HepG2 (cell line): ENCODE results near the gene NECAB2. TPM values are rescaled to one million over a fixed set of nuclear protein-coding genes. Genes with fewer than 3 reads are reported as not detected.

Experiments used
- ATAC-seq: fragments of 200-7000 bp; cut with Tn5 transposase; 3 replicates; pipeline ENCODE4 v1.9.1; 2020; ENCODE audit warnings: mild to moderate bottlenecking, moderate library complexity
- BruUV-seq: library from RNA; stranded (reverse); fragments of 400-500 nt; replicated peaks from 2 replicates; lab custom pipeline; 2021; lab: Mats Ljungman, UMichigan
- CTCF ChIA-PET: fragments of 300-600 bp; formaldehyde crosslinking; extraction: SDS; loops from one replicate; lab custom pipeline; 2021; ENCODE audit warnings: low total read pairs, inconsistent platforms, low intra/inter-chr PET ratio; lab: Yijun Ruan, JAX
- POLR2A ChIA-PET: fragments of 350-600 bp; sonication (Branson Sonifier 250); formaldehyde crosslinking; loops from one replicate; lab custom pipeline; 2020; ENCODE audit warnings: antibody characterized with exemption, inconsistent platforms; lab: Yijun Ruan, JAX
- DNase-seq: peaks from one replicate; pipeline ENCODE4 v3.0.0-alpha.2; 2015; ENCODE audit warnings: low spot score
- FAIRE-seq: peaks from 3 replicates; lab custom pipeline; 2011; peaks lifted over from hg19 to GRCh38; lab: Jason Lieb, UNC
- H2AFZ ChIP-seq: one replicate; pipeline ENCODE4 v1.6.1; 2011; ENCODE audit warnings: low read length, inconsistent platforms
- H3K27ac ChIP-seq: fragments of 300-600 bp; 3 replicates; pipeline ENCODE4 v1.8.0; 2011; ENCODE audit warnings: mixed run types, mild to moderate bottlenecking, mixed read lengths, low read length, inconsistent platforms; ENCODE audit not compliant: insufficient read depth; ENCODE audit errors: extremely low read length
- H3K27me3 ChIP-seq, 2 experiments: fragments of 200-600 bp in 1 of 2; 2 replicates in 1 of 2; 3 replicates in 1 of 2; pipeline versions ENCODE4 v1.6.0 to v1.8.0; 2011; ENCODE audit warnings: low read length in 2 of 2, mild to moderate bottlenecking in 2 of 2, moderate library complexity in 2 of 2, inconsistent platforms in 1 of 2; ENCODE audit not compliant: insufficient read depth in 2 of 2, control insufficient read depth in 1 of 2
- H3K36me3 ChIP-seq, 2 experiments: fragments of 200-600 bp in 1 of 2; replicated peaks in 1 of 2; 2 replicates in 1 of 2; 3 replicates in 1 of 2; pipeline versions ENCODE4 v1.5.1 to v1.8.0; 2011; ENCODE audit warnings: low read length in 2 of 2, inconsistent platforms in 1 of 2; ENCODE audit not compliant: insufficient read depth in 2 of 2, control insufficient read depth in 1 of 2
- H3K4me1 ChIP-seq: 2 replicates; pipeline ENCODE4 v1.5.1; 2012; ENCODE audit warnings: low read length, inconsistent platforms; ENCODE audit not compliant: insufficient read depth
- H3K4me2 ChIP-seq: 2 replicates; pipeline ENCODE4 v1.6.0; 2011; ENCODE audit warnings: low read depth, low read length, inconsistent platforms
- H3K4me3 ChIP-seq, 3 experiments: fragments of 200-600 bp in 1 of 3; sonication (generic), shearing (Covaris generic) in 1 of 3; replicated peaks in 1 of 3; 2 replicates each; pipeline ENCODE4 v1.5.1; 2011 to 2016; ENCODE audit warnings: low read length in 3 of 3, inconsistent platforms in 2 of 3, low read depth in 2 of 3, mild to moderate bottlenecking in 2 of 3, control low read depth in 1 of 3, mixed read lengths in 1 of 3; ENCODE audit not compliant: insufficient read depth in 1 of 3
- H3K79me2 ChIP-seq: one replicate; pipeline ENCODE4 v1.6.1; 2011; ENCODE audit warnings: low read length, inconsistent platforms; ENCODE audit not compliant: insufficient read depth
- H3K9ac ChIP-seq: 2 replicates; pipeline ENCODE4 v1.6.0; 2011; ENCODE audit warnings: mild to moderate bottlenecking, low read depth, low read length, inconsistent platforms; ENCODE audit not compliant: insufficient read depth
- H3K9me3 ChIP-seq: 2 replicates; pipeline ENCODE4 v1.5.1; 2012; ENCODE audit warnings: mild to moderate bottlenecking, low read length
- H4K20me1 ChIP-seq: 2 replicates; pipeline ENCODE4 v1.6.0; 2011; ENCODE audit warnings: inconsistent platforms, mild to moderate bottlenecking, low read length, moderate library complexity; ENCODE audit not compliant: insufficient read depth
- ASH2L ChIP-seq: fragments of 300-600, 200-600 bp; sonication (generic); IDR thresholded peaks from 2 replicates; pipeline ENCODE4 v1.7.0; 2017; ENCODE audit warnings: low read depth, mild to moderate bottlenecking, moderate library complexity, mixed read lengths, low read length; ENCODE audit not compliant: insufficient read length
- SMARCC2 ChIP-seq: fragments of 450-650 bp; IDR thresholded peaks from 2 replicates; pipeline ENCODE4 v1.6.1; 2017; ENCODE audit warnings: antibody characterized with exemption, mild to moderate bottlenecking
- TCF7L2 ChIP-seq: IDR thresholded peaks from 2 replicates; pipeline ENCODE4 v1.6.1; 2011; ENCODE audit warnings: mild to moderate bottlenecking, low read depth, low read length, moderate library complexity
- WGBS: methylation state at CpG from one replicate; pipeline ENCODE4 v1.1.6; 2017; ENCODE audit warnings: low lambda C conversion rate; 5-methylcytosine and 5-hydroxymethylcytosine counted together
- in situ Hi-C: cut with HindIII; loops from 2 replicates; pipeline ENCODE4 v1.10.0; 2017; ENCODE audit warnings: low pct_unique_long_range_greater_than_20kb; ENCODE audit not compliant: extremely low pct_ligation_motif_present
- intact Hi-C: fragments of 100-400 bp; cut with micrococcal nuclease; formaldehyde crosslinking; loops from one replicate; pipeline ENCODE4 v1.10.0; 2022; ENCODE audit not compliant: unreplicated experiment
- polyA plus RNA-seq, 8 experiments: library from polyadenylated mRNA; depleted of rRNA in 3 of 8; stranded (reverse) in 7 of 8; unstranded in 1 of 8; fragments of >200 nt; fragmentation: Illumina TruSeq in 4 of 8; extraction: Trizol in 4 of 8; gene quantifications; 2 replicates each; pipeline versions ENCODE4 v1.2.1 to v1.2.3, GENCODE V29; 2011 to 2016; ENCODE audit warnings: low read depth in 4 of 8, missing spikeins in 1 of 8, mixed read lengths in 1 of 8; ENCODE audit not compliant: insufficient read depth in 1 of 8
- total RNA-seq, 5 experiments: library from RNA; depleted of rRNA; stranded (reverse); fragments of >200 nt; fragmentation: Illumina TruSeq; extraction: Trizol; gene quantifications; 2 replicates each; pipeline ENCODE4 v1.2.3, GENCODE V29; 2016; ENCODE audit warnings: low read depth in 1 of 5
- TF ChIP-seq, protein P1 (sequence below): sonication (generic); formaldehyde crosslinking; IDR thresholded peaks from 2 replicates; pipeline ENCODE4 v1.4.0; 2020; ENCODE audit warnings: missing genetic modification reagents
- TF ChIP-seq, protein P2 (sequence below): sonication (generic); formaldehyde crosslinking; IDR thresholded peaks from 2 replicates; pipeline ENCODE4 v1.4.0; 2020; ENCODE audit warnings: missing genetic modification reagents

The NECAB2 gene
- total and polyA plus RNA-seq, 2 of the 13 experiments (the other 11 are each of a cell fraction or from before 2014, with no cell fraction given), result 0.21 to 0.49 TPM

DNA sequence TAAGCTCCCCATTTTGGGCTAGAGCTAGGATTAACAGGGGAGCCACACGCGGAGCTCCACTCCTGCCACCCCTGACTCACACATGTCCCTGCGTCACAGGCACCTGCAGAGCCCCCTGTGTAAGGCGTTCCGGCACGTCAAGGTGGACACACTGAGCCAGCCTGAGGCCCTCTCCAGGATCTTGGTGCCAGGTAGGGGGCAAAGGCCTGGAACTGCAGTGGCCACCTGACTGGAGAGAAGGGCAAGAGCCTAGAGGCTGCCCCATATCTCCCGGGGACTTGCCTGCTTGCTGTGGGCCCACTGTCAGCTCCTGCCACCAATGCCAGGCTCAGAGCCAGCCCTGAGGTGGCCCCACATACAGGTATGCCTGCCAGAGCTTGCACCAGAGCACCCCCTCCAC is 33.7 kb downstream of the NECAB2 start:
- TF ChIP-seq, protein P1, sequence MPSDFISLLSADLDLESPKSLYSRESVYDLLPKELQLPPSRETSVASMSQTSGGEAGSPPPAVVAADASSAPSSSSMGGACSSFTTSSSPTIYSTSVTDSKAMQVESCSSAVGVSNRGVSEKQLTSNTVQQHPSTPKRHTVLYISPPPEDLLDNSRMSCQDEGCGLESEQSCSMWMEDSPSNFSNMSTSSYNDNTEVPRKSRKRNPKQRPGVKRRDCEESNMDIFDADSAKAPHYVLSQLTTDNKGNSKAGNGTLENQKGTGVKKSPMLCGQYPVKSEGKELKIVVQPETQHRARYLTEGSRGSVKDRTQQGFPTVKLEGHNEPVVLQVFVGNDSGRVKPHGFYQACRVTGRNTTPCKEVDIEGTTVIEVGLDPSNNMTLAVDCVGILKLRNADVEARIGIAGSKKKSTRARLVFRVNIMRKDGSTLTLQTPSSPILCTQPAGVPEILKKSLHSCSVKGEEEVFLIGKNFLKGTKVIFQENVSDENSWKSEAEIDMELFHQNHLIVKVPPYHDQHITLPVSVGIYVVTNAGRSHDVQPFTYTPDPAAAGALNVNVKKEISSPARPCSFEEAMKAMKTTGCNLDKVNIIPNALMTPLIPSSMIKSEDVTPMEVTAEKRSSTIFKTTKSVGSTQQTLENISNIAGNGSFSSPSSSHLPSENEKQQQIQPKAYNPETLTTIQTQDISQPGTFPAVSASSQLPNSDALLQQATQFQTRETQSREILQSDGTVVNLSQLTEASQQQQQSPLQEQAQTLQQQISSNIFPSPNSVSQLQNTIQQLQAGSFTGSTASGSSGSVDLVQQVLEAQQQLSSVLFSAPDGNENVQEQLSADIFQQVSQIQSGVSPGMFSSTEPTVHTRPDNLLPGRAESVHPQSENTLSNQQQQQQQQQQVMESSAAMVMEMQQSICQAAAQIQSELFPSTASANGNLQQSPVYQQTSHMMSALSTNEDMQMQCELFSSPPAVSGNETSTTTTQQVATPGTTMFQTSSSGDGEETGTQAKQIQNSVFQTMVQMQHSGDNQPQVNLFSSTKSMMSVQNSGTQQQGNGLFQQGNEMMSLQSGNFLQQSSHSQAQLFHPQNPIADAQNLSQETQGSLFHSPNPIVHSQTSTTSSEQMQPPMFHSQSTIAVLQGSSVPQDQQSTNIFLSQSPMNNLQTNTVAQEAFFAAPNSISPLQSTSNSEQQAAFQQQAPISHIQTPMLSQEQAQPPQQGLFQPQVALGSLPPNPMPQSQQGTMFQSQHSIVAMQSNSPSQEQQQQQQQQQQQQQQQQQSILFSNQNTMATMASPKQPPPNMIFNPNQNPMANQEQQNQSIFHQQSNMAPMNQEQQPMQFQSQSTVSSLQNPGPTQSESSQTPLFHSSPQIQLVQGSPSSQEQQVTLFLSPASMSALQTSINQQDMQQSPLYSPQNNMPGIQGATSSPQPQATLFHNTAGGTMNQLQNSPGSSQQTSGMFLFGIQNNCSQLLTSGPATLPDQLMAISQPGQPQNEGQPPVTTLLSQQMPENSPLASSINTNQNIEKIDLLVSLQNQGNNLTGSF (CRISPR knock-in tag), result no peak
- no peak for TF ChIP-seq TCF7L2
- TF ChIP-seq ASH2L, result no peak
- TF ChIP-seq, protein P2, sequence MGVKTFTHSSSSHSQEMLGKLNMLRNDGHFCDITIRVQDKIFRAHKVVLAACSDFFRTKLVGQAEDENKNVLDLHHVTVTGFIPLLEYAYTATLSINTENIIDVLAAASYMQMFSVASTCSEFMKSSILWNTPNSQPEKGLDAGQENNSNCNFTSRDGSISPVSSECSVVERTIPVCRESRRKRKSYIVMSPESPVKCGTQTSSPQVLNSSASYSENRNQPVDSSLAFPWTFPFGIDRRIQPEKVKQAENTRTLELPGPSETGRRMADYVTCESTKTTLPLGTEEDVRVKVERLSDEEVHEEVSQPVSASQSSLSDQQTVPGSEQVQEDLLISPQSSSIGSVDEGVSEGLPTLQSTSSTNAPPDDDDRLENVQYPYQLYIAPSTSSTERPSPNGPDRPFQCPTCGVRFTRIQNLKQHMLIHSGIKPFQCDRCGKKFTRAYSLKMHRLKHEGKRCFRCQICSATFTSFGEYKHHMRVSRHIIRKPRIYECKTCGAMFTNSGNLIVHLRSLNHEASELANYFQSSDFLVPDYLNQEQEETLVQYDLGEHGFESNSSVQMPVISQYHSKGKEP (CRISPR knock-in tag), result no peak
- TF ChIP-seq SMARCC2, result no peak
- Histone ChIP-seq H3K9ac (no peak overlapping the region), H4K20me1 (no peaks in the 10 kb centered on the region), H3K4me1 (no peaks in the 10 kb centered on the region), H2AFZ (no peak overlapping the region), H3K27me3 (peaks cover 14 to 63% of the 10 kb centered on the region in 2 experiments), H3K27ac (no peak overlapping the region), H3K79me2 (no peaks in the 10 kb centered on the region), H3K4me2 (no peak overlapping the region), H3K4me3 (no peak overlapping the region), H3K36me3 (no peaks in the 10 kb centered on the region), H3K9me3 (no peaks in the 10 kb centered on the region)
- in situ Hi-C loops (no loop called here), intact Hi-C loops (no loop called here)
- no TSS peak for BruUV-seq
- no peak for DNase-seq
- ChIA-PET POLR2A (no interaction called here), CTCF (no interaction called here)
- no peak for ATAC-seq
- WGBS, result 58% methylated on average over 6 of the region's 7 CpGs
- FAIRE-seq, result no peak
